K562 (cell line): ENCODE measurements around the gene EIF3I.

ENCODE experiments used
- CBX3 ChIP-seq, 2 experiments: IDR thresholded peaks; 1 replicate in 1 of 2; 2 replicates in 1 of 2; pipeline ENCODE4 v1.6.1; 2012; ENCODE audit warnings: inconsistent platforms in 2 of 2, low read length in 2 of 2, borderline replicate concordance in 1 of 2, control low read depth in 1 of 2
- EGR1 ChIP-seq: fragments of 450-650 bp; conservative IDR thresholded peaks from 2 replicates; pipeline ENCODE4 v1.6.1; 2017; ENCODE audit warnings: mild to moderate bottlenecking
- JUN ChIP-seq, 2 experiments: sonication (generic) in 1 of 2; formaldehyde crosslinking in 1 of 2; IDR thresholded peaks; 2 replicates each; pipeline versions ENCODE4 v1.6.1 to v1.8.0; 2012 to 2022; ENCODE audit warnings: borderline replicate concordance in 2 of 2, mild to moderate bottlenecking in 2 of 2, improper control_type of control experiment in 1 of 2, low read depth in 1 of 2, low read length in 1 of 2, missing genetic modification reagents in 1 of 2
- MGA ChIP-seq: fragments of 450-650 bp; IDR thresholded peaks from 2 replicates; pipeline ENCODE4 v1.6.1; 2016; ENCODE audit warnings: mild to moderate bottlenecking, moderate library complexity
- NKRF ChIP-seq: fragments of 450-650 bp; IDR thresholded peaks from 2 replicates; pipeline ENCODE4 v1.6.1; 2016; ENCODE audit warnings: borderline replicate concordance
- SIN3B ChIP-seq: fragments of 450-650 bp; IDR thresholded peaks from 2 replicates; pipeline ENCODE4 v1.6.1; 2017; ENCODE audit warnings: low read depth, mild to moderate bottlenecking, moderate library complexity
- SREBF1 ChIP-seq: fragments of 150-350 bp; IDR thresholded peaks from 2 replicates; pipeline ENCODE4 v1.6.1; 2014; ENCODE audit warnings: antibody characterized with exemption, low read depth, low read length, borderline replicate concordance
- TFE3 ChIP-seq: fragments of 450-650 bp; formaldehyde crosslinking; IDR thresholded peaks from 2 replicates; pipeline ENCODE4 v1.4.0; 2020; ENCODE audit warnings: mild to moderate bottlenecking, mixed read lengths
- THRA ChIP-seq: fragments of 450-650 bp; IDR thresholded peaks from 2 replicates; pipeline ENCODE4 v1.6.1; 2017; ENCODE audit warnings: mild to moderate bottlenecking, moderate library complexity
- ZFP91 ChIP-seq: sonication (generic); formaldehyde crosslinking; IDR thresholded peaks from 2 replicates; pipeline ENCODE4 v1.8.0; 2022; ENCODE audit warnings: mild to moderate bottlenecking, missing genetic modification reagents
- ZNF384 ChIP-seq: IDR thresholded peaks from 2 replicates; pipeline ENCODE4 v1.6.1; 2012; ENCODE audit warnings: low read depth, low read length, improper control_type of control experiment
- ZNF76 ChIP-seq: fragments of 250-450 bp; sonication (Bioruptor Pico); IDR thresholded peaks from 2 replicates; pipeline ENCODE4 v1.4.0; 2020; ENCODE audit warnings: mild to moderate bottlenecking, moderate library complexity, borderline replicate concordance

GRCh38 chr1:32234792-32235191 is 12.6 kb downstream of the EIF3I start:
- TF ChIP-seq ZFP91 (no peak), CBX3 (IDR thresholded peaks at IDR 0.05; ENCODE audit: borderline replicate concordance in 1 of 2, low read length in 2 of 2) (no peak), TFE3 (CRISPR knock-in tag) (no peak), NKRF (no peak), MGA (no peak), EGR1 (no peak), SIN3B (no peak), ZNF76 (CRISPR knock-in tag) (no peak), ZNF384 (no peak), THRA (no peak), SREBF1 (no peak), JUN (IDR thresholded peaks at IDR 0.05; ENCODE audit: borderline replicate concordance, low read depth, low read length) (no peak), JUN (CRISPR knock-in tag; IDR thresholded peaks at IDR 0.05; ENCODE audit: borderline replicate concordance) (no peak)
